Bronchial epithelial cell (primary cell): Measurements from ENCODE around the gene ATP8B3. TPM values are rescaled to one million over a fixed set of nuclear protein-coding genes. Genes with fewer than 3 reads are reported as not detected.

Experiments
- DNase-seq: peaks from one replicate; pipeline ENCODE4 v3.0.0-alpha.2; 2010; ENCODE audit warnings: low read depth
- FAIRE-seq: peaks from 2 replicates; lab custom pipeline; 2011; peaks lifted over from hg19 to GRCh38; lab: Jason Lieb, UNC
- H3K27me3 ChIP-seq: 2 replicates; pipeline ENCODE4 v1.5.1; 2011; ENCODE audit warnings: low read length; ENCODE audit not compliant: control insufficient read depth, insufficient read depth
- H3K36me3 ChIP-seq: 2 replicates; pipeline ENCODE4 v1.5.1; 2011; ENCODE audit warnings: low read length; ENCODE audit not compliant: control insufficient read depth, insufficient read depth
- H3K4me3 ChIP-seq: 2 replicates; pipeline ENCODE4 v1.5.1; 2011; ENCODE audit warnings: mild to moderate bottlenecking, low read depth, low read length, control low read depth
- total RNA-seq: library from RNA; depleted of rRNA; stranded (reverse); fragments of >200 nt; gene quantifications from 2 replicates; pipeline ENCODE4 v1.2.1, GENCODE V29; 2014
- TF ChIP-seq, protein P1 (sequence below): IDR thresholded peaks from 2 replicates; pipeline ENCODE4 v1.5.1; 2011; ENCODE audit warnings: mild to moderate bottlenecking, moderate library complexity, low read length, control low read depth, inconsistent platforms; ENCODE audit not compliant: insufficient read depth, severe bottlenecking

ATP8B3 gene
- total RNA-seq, 1 donor from 2014 or later, result 0.26 TPM

DNA sequence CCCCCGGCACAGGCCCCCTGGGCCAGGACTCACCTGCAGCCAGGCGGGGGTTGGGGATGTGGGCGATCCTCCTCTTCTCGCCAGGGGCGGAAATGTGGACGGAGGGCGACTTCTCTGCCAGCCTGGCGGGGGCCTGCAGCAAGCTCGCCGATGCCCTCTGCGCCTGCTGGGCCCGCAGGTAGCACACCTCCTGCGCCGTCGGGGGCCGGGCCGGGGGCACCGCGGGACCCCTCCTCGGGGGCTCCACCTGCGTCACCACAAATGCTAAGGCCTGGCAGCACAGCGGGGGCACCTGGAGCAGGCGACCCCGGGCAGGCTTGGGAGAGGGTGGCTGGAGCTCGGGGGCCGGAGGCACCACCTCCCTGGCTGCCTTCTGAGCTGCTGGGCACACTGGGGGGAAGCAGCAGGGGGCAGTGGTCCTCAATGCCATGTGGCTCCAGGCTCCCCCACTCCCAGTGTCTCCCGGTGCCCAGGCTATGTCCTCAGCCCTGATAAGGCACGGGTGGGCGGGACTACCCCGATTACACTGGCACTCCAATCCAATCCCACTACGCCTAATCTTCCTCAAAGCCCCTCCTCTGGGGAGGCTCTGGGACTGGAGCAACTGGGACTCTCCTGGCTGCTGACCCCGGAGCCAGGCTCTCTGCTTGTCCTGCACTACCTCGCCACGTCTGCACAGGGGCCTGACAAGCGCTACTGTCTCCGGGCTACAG is 11.6 kb upstream of the ATP8B3 start:
- TF ChIP-seq, protein P1, sequence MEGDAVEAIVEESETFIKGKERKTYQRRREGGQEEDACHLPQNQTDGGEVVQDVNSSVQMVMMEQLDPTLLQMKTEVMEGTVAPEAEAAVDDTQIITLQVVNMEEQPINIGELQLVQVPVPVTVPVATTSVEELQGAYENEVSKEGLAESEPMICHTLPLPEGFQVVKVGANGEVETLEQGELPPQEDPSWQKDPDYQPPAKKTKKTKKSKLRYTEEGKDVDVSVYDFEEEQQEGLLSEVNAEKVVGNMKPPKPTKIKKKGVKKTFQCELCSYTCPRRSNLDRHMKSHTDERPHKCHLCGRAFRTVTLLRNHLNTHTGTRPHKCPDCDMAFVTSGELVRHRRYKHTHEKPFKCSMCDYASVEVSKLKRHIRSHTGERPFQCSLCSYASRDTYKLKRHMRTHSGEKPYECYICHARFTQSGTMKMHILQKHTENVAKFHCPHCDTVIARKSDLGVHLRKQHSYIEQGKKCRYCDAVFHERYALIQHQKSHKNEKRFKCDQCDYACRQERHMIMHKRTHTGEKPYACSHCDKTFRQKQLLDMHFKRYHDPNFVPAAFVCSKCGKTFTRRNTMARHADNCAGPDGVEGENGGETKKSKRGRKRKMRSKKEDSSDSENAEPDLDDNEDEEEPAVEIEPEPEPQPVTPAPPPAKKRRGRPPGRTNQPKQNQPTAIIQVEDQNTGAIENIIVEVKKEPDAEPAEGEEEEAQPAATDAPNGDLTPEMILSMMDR, result no peak
- H3K4me3 ChIP-seq, result no peak overlapping the region
- H3K36me3 ChIP-seq, result peaks cover 32% of the 10 kb centered on the region
- FAIRE-seq (no peak), DNase-seq (no peak)
- H3K27me3 ChIP-seq, result no peaks in the 10 kb centered on the region

DNA sequence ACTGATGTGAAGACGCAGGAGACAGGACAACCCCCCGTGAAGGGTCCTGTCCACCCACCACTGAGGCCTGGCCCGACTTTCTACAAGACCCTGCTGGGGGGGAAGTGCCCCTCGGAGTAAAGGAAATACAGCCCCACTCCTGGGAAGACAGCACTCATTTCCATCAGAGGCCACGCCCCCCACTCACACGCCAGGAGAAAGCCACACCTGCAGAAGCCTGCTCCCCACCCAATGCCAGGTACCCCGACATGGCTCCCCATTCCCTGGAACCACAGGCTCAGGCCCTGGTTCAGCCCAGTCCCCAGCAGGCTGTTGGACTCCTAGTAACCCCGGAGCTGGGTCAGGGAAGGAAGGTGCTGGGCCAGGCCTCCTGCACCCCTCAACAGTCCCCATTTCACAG is 10.9 kb upstream of the ATP8B3 start:
- no peak for FAIRE-seq
- Histone ChIP-seq H3K27me3 (no peaks in the 10 kb centered on the region), H3K4me3 (no peak overlapping the region), H3K36me3 (peaks cover 34% of the 10 kb centered on the region)
- no peak for DNase-seq
- TF ChIP-seq, protein P1, result no peak

DNA sequence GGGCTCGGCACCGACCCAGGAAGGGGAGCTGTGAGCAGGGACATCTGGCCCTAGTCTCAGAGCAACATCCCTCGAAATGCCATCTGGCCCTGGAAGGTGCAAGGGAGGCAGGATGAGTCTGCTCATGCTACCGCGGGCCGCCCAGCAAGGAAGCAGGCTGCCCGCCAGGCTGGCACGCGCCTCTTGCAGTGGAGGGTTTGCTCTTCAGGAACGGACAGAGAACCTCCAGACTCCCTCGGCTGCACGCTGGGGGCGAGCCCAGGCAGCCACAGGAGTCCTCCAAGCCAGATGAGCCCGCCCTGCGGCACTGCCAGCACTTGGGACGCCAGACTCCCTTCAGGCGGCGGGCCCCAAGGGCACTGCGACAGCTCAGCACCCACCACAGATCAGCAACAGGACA is 10.1 kb upstream of the ATP8B3 start:
- Histone ChIP-seq H3K4me3 (no peak overlapping the region), H3K27me3 (no peaks in the 10 kb centered on the region), H3K36me3 (peaks cover 34% of the 10 kb centered on the region)
- no peak for DNase-seq
- TF ChIP-seq, protein P1, result no peak
- no peak for FAIRE-seq

DNA sequence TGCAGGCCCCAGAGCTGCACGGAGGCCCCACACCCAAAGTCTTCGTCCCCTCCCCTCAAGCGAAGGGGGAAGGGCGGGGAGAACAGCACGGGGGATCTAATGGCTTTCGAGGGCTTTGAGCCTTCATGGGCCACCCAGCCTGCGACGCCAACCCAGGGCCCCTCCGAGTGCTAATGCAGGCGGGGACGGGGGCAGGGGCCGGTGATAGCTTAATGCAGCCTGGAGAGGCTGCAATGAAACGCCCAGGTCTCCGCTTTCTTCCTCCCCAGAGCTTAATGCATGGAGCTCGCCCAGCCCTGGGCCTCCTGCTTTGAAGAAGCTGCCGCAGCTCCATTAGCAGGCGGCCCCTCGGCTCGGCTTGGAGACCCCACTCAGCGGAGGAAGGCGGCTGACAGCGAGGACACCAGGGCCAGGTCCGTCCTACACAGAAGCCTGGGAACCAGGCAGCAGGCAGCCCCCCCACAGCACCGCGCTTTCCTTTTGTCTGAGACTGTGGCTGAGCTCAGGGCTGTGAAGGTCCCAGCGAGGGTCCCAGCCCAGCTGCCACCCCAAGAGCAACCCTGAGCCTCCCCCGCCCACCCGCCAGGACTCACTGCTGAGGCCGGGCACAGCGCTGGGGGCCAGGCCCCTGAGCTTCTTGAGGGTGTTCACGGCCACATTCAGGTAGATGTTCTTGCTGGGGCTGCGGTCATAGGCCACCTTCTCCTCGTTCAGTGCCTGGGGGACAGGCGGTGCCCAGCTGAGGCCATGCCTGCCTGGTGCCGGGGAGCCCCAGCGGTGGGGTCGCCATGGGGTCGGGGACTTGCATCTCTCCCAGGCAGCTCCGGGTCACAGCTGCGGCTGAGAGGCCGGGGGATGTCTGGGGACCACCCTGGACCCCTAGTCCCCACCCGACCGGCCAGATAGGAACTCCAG is 7.5 kb upstream of the ATP8B3 start:
- Histone ChIP-seq H3K36me3 (peaks cover 37% of the 10 kb centered on the region), H3K27me3 (no peaks in the 10 kb centered on the region), H3K4me3 (no peak overlapping the region)
- FAIRE-seq (no peak), DNase-seq (no peak)
- TF ChIP-seq, protein P1, result no peak

DNA sequence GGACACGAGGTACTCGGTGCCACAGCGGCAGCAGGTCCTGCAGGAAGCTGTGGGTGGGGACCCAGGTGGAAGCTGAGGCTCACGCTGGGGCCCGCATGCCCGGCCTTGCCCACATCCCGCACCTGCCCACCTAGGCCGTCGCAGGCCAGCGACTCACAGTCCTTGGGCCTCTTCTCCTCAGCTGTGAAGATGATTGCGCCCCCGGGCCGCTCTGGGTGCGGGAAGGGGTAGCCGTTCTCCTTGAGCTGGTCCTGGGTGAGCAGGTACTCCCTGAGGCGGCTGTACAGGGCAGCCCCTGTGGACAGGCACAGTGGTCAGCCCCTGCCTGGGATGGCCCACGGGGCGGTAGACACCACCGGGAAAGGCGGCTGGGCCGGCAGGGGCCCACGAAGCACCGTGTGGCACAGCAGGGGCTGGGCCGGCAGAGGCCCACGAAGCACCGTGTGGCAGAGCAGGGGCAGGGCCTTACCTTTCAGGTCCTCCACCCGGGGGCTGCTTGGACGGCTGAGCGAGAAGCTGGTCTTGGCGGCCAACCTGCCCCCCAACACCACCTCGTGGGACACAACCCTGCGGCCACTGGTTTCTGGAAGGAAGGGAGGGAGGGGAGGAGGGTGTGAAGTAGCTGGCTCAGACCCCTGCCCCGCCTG is 6.6 kb upstream of the ATP8B3 start:
- DNase-seq, result no peak
- peaks cover 34% of the 10 kb centered on the region for H3K36me3 ChIP-seq
- FAIRE-seq, result no peak
- TF ChIP-seq, protein P1, result no peak
- no peak overlapping the region for H3K4me3 ChIP-seq
- H3K27me3 ChIP-seq, result no peaks in the 10 kb centered on the region
